Measurements from ENCODE around the gene HAUS3.
"Not testable (repeated sequence)": the region's sequence is repeated elsewhere in the genome, so short reads cannot be mapped to it uniquely, and the experiment has no call there.

Gene HAUS3

GRCh38 chr4:2251073-2251794 lies 9.3 kb upstream of the HAUS3 start:
- DNase-seq: no peak

- no peak for DNase-seq
Measured at GRCh38 chr4:2250357-2251072, 8.6 kb upstream of the HAUS3 start.

GRCh38 chr4:2249526-2250356 lies 7.8 kb upstream of the HAUS3 start:
- no peak for DNase-seq

GRCh38 chr4:2248821-2249261 lies 6.9 kb upstream of the HAUS3 start:
- no peak for DNase-seq

GRCh38 chr4:2248044-2248780 lies 6.3 kb upstream of the HAUS3 start:
- DNase-seq: no peak

GRCh38 chr4:2247128-2248043 lies 5.5 kb upstream of the HAUS3 start:
- no peak for DNase-seq

GRCh38 chr4:2246384-2247127 lies 4.6 kb upstream of the HAUS3 start:
- DNase-seq: no peak

GRCh38 chr4:2245787-2246275 lies 3.9 kb upstream of the HAUS3 start:
- DNase-seq: no peak

- DNase-seq: no peak
Measured at GRCh38 chr4:2245057-2245786, 3.3 kb upstream of the HAUS3 start.

- peak in 2 of 3 experiments; percentile 21 to 59 for DNase-seq
Measured at GRCh38 chr4:2243681-2244380, 1.9 kb upstream of the HAUS3 start.

GRCh38 chr4:2241003-2241402 lies 918 bp downstream of the HAUS3 start:
- DNase-seq: no peak

GRCh38 chr4:2236944-2237666 lies 4.8 kb downstream of the HAUS3 start:
- no peak for DNase-seq

- DNase-seq: no peak
Measured at GRCh38 chr4:2231082-2231481, 10.8 kb downstream of the HAUS3 start.

- peak in 1 of 3 experiments; percentile 58 for DNase-seq
Measured at GRCh38 chr4:2226261-2226660, 15.7 kb downstream of the HAUS3 start.

GRCh38 chr4:2222838-2223237 lies 19.1 kb downstream of the HAUS3 start:
- DNase-seq: peak in 2 of 3 experiments; percentile 29 to 31

GRCh38 chr4:2221378-2221777 lies 20.5 kb downstream of the HAUS3 start:
- not testable (repeated sequence) for DNase-seq

- peak; percentile 63 to 84 (median 82) for DNase-seq
Measured at GRCh38 chr4:2220016-2220630, 21.8 kb downstream of the HAUS3 start.

- no peak for DNase-seq
Measured at GRCh38 chr4:2219233-2219760, 22.6 kb downstream of the HAUS3 start.

Data from NCI-H1417 (cell line).